Ishikawa (cell line): Measurements from ENCODE around the gene CD300LB.

Source experiments
- CEBPB ChIP-seq: IDR thresholded peaks from 2 replicates; pipeline ENCODE4 v1.6.1; 2012
- CREB1 ChIP-seq: IDR thresholded peaks from 2 replicates; pipeline ENCODE4 v1.6.1; 2012; ENCODE audit warnings: low read depth
- EGR1 ChIP-seq: IDR thresholded peaks from 2 replicates; pipeline ENCODE4 v1.6.1; 2012
- EP300 ChIP-seq: IDR thresholded peaks from 2 replicates; pipeline ENCODE4 v1.6.1; 2012; ENCODE audit warnings: borderline replicate concordance
- FOXM1 ChIP-seq: IDR thresholded peaks from 2 replicates; pipeline ENCODE4 v1.6.1; 2012; ENCODE audit warnings: low read depth, borderline replicate concordance
- MAX ChIP-seq: IDR thresholded peaks from 2 replicates; pipeline ENCODE4 v1.6.1; 2012
- REST ChIP-seq: IDR thresholded peaks from 2 replicates; pipeline ENCODE4 v1.6.1; 2012; ENCODE audit warnings: low read depth, mild to moderate bottlenecking
- TAF1 ChIP-seq: IDR thresholded peaks from 2 replicates; pipeline ENCODE4 v1.6.1; 2012; ENCODE audit warnings: low read depth, mild to moderate bottlenecking
- USF1 ChIP-seq: IDR thresholded peaks from 2 replicates; pipeline ENCODE4 v1.6.1; 2012
- YY1 ChIP-seq: IDR thresholded peaks from 2 replicates; pipeline ENCODE4 v1.6.1; 2012; ENCODE audit warnings: low read depth
- ZBTB7A ChIP-seq: IDR thresholded peaks from 2 replicates; pipeline ENCODE4 v1.6.1; 2012; ENCODE audit warnings: low read depth

- no peak for TF ChIP-seq REST
- TF ChIP-seq YY1, result no peak
- TF ChIP-seq USF1, result no peak
- TF ChIP-seq EGR1, result no peak
- TF ChIP-seq CEBPB, result no peak
- no peak for TF ChIP-seq CREB1
- no peak for TF ChIP-seq FOXM1
- TF ChIP-seq MAX, result no peak
- TF ChIP-seq ZBTB7A, result no peak
- TF ChIP-seq TAF1, result no peak
- no peak for TF ChIP-seq EP300
Measured at GRCh38 chr17:74499992-74500391, 31.3 kb downstream of the CD300LB start.
